ENCODE measurements around the gene CCT3. TPM values are rescaled to one million over a fixed set of nuclear protein-coding genes. Genes with fewer than 3 reads are reported as not detected.
A peak's percentile ranks its signal among the peaks of the same experiment; 100 is the strongest.

The CCT3 gene
- total RNA-seq, 1 donor from 2014 or later, result 270 TPM

- H3K36me3 Mint-ChIP-seq (ENCODE audit: insufficient read depth), result no peaks in the 10 kb centered on the region
- no peak overlapping the region for H3K4me3 Mint-ChIP-seq (ENCODE audit: low read depth)
- no peaks in the 10 kb centered on the region for H3K4me1 Mint-ChIP-seq (ENCODE audit: low read depth)
- peaks cover 65% of the 10 kb centered on the region for H3K27me3 Mint-ChIP-seq
- no peak overlapping the region for H3K27ac Mint-ChIP-seq
- peak; percentile 89 for TF ChIP-seq CTCF (IDR thresholded peaks at IDR 0.05; ENCODE audit: unreplicated experiment)
- peak; percentile 71 for DNase-seq (ENCODE audit: low spot score, unreplicated experiment)
- H3K9me3 Mint-ChIP-seq (ENCODE audit: low read depth), result no peaks in the 10 kb centered on the region
Observed at GRCh38 chr1:156385534-156386031, 47.5 kb upstream of the CCT3 start.

- Mint-ChIP-seq H3K4me1 (ENCODE audit: low read depth) (no peaks in the 10 kb centered on the region), H3K9me3 (ENCODE audit: low read depth) (no peaks in the 10 kb centered on the region), H3K27me3 (peaks cover 56% of the 10 kb centered on the region), H3K36me3 (ENCODE audit: insufficient read depth) (no peaks in the 10 kb centered on the region), H3K4me3 (ENCODE audit: low read depth) (no peak overlapping the region), H3K27ac (no peak overlapping the region)
- DNase-seq (ENCODE audit: low spot score, unreplicated experiment), result no peak
- no peak for TF ChIP-seq CTCF (IDR thresholded peaks at IDR 0.05; ENCODE audit: unreplicated experiment)
Observed at GRCh38 chr1:156384658-156385057, 46.6 kb upstream of the CCT3 start.

- H3K4me1 Mint-ChIP-seq (ENCODE audit: low read depth), result no peaks in the 10 kb centered on the region
- H3K9me3 Mint-ChIP-seq (ENCODE audit: low read depth), result no peaks in the 10 kb centered on the region
- no peaks in the 10 kb centered on the region for H3K36me3 Mint-ChIP-seq (ENCODE audit: insufficient read depth)
Observed at GRCh38 chr1:156384007-156384406, 45.9 kb upstream of the CCT3 start.

DNA sequence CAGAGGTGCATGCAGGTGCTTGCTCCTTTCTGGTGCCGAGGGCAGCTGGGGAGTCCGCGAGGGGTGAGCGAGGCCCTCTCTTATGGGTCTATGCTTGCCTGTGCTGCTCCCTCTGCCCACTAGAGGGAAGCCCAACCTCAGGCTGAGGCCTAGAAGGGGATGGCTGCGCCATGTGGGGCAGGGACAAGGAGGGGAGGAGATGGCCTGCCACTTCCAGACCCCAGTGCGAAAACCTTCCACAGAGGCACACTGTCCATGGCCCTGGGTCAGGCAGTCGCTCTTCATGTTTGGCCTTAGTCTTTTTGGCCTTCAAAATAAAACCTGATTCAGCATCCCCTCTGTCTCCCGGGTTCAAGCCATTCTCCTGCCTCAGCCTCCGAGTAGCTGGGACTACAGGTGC, 44.9 kb upstream of the CCT3 start:
- no peaks in the 10 kb centered on the region for H3K9me3 Mint-ChIP-seq (ENCODE audit: low read depth)
- H3K27me3 Mint-ChIP-seq, result peaks cover 43% of the 10 kb centered on the region
- H3K36me3 Mint-ChIP-seq (ENCODE audit: insufficient read depth), result no peaks in the 10 kb centered on the region
- no peaks in the 10 kb centered on the region for H3K4me1 Mint-ChIP-seq (ENCODE audit: low read depth)
- TF ChIP-seq CTCF (IDR thresholded peaks at IDR 0.05; ENCODE audit: unreplicated experiment), result peak; percentile 80
- H3K27ac Mint-ChIP-seq, result no peak overlapping the region
- DNase-seq (ENCODE audit: low spot score, unreplicated experiment), result peak; percentile 62
- H3K4me3 Mint-ChIP-seq (ENCODE audit: low read depth), result no peak overlapping the region

More at GRCh38 chr1:156384007-156384406, 45.9 kb upstream of the CCT3 start:
- no peak overlapping the region for H3K27ac Mint-ChIP-seq
- TF ChIP-seq CTCF (IDR thresholded peaks at IDR 0.05; ENCODE audit: unreplicated experiment), result no peak
- no peak for DNase-seq (ENCODE audit: low spot score, unreplicated experiment)
- H3K4me3 Mint-ChIP-seq (ENCODE audit: low read depth), result no peak overlapping the region
- H3K27me3 Mint-ChIP-seq, result peaks cover 49% of the 10 kb centered on the region

- H3K27me3 Mint-ChIP-seq, result peaks cover 40% of the 10 kb centered on the region
- no peak overlapping the region for H3K4me3 Mint-ChIP-seq (ENCODE audit: low read depth)
- no peak overlapping the region for H3K27ac Mint-ChIP-seq
- no peaks in the 10 kb centered on the region for H3K9me3 Mint-ChIP-seq (ENCODE audit: low read depth)
- H3K4me1 Mint-ChIP-seq (ENCODE audit: low read depth), result no peaks in the 10 kb centered on the region
- TF ChIP-seq CTCF (IDR thresholded peaks at IDR 0.05; ENCODE audit: unreplicated experiment), result no peak
- DNase-seq (ENCODE audit: low spot score, unreplicated experiment), result no peak
- H3K36me3 Mint-ChIP-seq (ENCODE audit: insufficient read depth), result no peaks in the 10 kb centered on the region
Observed at GRCh38 chr1:156382561-156382960, 44.5 kb upstream of the CCT3 start.
